Prostate gland (tissue), 2 donors: ENCODE results near the gene DISP2. TPM values are rescaled to one million over a fixed set of nuclear protein-coding genes. Genes with fewer than 3 reads are reported as not detected.

Experiments used
- DNase-seq: peaks from one replicate; pipeline ENCODE4 v3.0.0-alpha.2; 2019; ENCODE audit warnings: low spot score
- H3K27ac ChIP-seq, 2 donors: fragments of 200-600 bp; sonication (generic); 2 replicates each; pipeline ENCODE4 v1.5.1; 2017 to 2019
- H3K27me3 ChIP-seq: fragments of 200-600 bp; sonication (generic); replicated peaks from 2 replicates; pipeline ENCODE4 v1.5.1; 2019; ENCODE audit not compliant: insufficient read depth
- H3K36me3 ChIP-seq, 2 donors: fragments of 200-600 bp; sonication (generic); 1 replicate in 1 of 2; 2 replicates in 1 of 2; pipeline versions ENCODE4 v1.5.1 to v1.8.1; 2017 to 2019
- H3K4me1 ChIP-seq: fragments of 200-600 bp; sonication (generic); replicated peaks from 2 replicates; pipeline ENCODE4 v1.5.1; 2019
- H3K4me3 ChIP-seq, 2 donors: fragments of 200-600 bp; sonication (generic); 2 replicates each; pipeline ENCODE4 v1.5.1; 2017 to 2019
- H3K9me3 ChIP-seq: fragments of 200-600 bp; sonication (generic); 2 replicates; pipeline ENCODE4 v1.5.1; 2017
- POLR2A ChIP-seq: fragments of 450-650 bp; IDR thresholded peaks from one replicate; pipeline ENCODE4 v1.6.1; 2016; ENCODE audit warnings: antibody characterized with exemption, mild to moderate bottlenecking
- POLR2AphosphoS5 ChIP-seq: sonication (generic); formaldehyde crosslinking; IDR thresholded peaks from one replicate; pipeline ENCODE4 v1.6.1; 2017; ENCODE audit warnings: antibody characterized with exemption
- WGBS: methylation state at CpG from one replicate; pipeline ENCODE4 v1.1.5; 2018; 5-methylcytosine and 5-hydroxymethylcytosine counted together
- intact Hi-C: fragments of 100-400 bp; cut with DNase I; formaldehyde crosslinking; loops from one replicate; pipeline ENCODE4 v1.14.2; 2022
- total RNA-seq, 2 donors: library from RNA; depleted of rRNA; stranded (reverse); fragments of >200 nt; gene quantifications; one replicate each; pipeline ENCODE4 v1.1.0, GENCODE V29; 2016
- TF ChIP-seq, protein P1 (sequence below), 4 experiments: fragments of 200-600 bp in 2 of 4; fragments of 450-650 bp in 2 of 4; sonication (generic) in 2 of 4; IDR thresholded peaks; 1 replicate in 3 of 4; 2 replicates in 1 of 4; pipeline ENCODE4 v1.5.1; 2016 to 2019; ENCODE audit warnings: antibody characterized with exemption in 4 of 4, mild to moderate bottlenecking in 2 of 4, moderate library complexity in 2 of 4

Gene DISP2
- total RNA-seq, 2 donors from 2014 or later = 0.27 to 1.6 TPM

DNA sequence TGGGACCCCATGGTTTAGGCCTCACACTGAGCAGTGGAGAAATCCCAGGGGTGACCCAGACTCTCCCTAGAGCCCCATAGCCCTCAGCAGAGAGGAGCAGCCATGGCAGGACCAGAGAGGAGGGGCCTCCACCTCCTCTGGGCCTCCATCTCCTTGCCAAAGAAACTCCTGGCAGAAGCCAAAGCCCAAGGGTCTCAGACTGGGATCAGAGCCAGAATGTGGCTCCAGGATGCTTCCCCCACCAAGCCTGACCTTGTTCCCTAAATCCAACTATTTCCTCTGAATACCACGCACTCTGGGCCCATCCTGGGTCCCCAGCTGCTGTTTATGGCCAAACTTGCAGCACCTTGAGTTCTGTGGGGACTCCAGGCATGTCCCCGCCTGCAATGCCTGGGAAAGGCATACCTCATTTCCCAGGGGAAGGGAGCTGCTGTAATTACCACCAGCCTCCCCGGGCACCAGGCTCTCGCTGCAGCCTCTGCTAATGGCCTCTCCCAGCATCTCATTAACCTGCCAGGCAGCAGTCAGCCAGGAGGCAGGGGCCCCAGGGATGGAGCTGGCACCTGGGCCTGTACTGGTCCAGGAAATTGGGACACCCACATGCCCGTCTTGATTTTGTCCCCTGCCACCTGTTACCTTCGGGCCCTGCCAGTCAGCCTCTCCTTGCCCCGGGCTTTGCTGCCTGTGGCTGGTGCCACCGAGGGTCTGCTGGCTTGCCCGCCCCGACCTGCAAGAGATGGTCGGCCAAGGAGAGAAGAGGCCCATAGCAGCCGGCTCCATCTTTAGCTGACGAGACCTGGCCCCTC is 21.9 kb upstream of the DISP2 start:
- DNase-seq = no peak
- Histone ChIP-seq H3K9me3 (no peaks in the 10 kb centered on the region), H3K4me3 (no peak overlapping the region), H3K27ac (no peak overlapping the region), H3K27me3 (no peaks in the 10 kb centered on the region), H3K4me1 (peaks cover 18% of the 10 kb centered on the region), H3K36me3 (no peaks in the 10 kb centered on the region)
- 71% methylated on average over 13 of the region's 13 CpGs for WGBS
- intact Hi-C loops = loop anchor here (5.0 kb wide), 1 partner anchor 59 kb away; no protein-coding TSS in a partner anchor
- TF ChIP-seq POLR2A = no peak
- TF ChIP-seq, protein P1, sequence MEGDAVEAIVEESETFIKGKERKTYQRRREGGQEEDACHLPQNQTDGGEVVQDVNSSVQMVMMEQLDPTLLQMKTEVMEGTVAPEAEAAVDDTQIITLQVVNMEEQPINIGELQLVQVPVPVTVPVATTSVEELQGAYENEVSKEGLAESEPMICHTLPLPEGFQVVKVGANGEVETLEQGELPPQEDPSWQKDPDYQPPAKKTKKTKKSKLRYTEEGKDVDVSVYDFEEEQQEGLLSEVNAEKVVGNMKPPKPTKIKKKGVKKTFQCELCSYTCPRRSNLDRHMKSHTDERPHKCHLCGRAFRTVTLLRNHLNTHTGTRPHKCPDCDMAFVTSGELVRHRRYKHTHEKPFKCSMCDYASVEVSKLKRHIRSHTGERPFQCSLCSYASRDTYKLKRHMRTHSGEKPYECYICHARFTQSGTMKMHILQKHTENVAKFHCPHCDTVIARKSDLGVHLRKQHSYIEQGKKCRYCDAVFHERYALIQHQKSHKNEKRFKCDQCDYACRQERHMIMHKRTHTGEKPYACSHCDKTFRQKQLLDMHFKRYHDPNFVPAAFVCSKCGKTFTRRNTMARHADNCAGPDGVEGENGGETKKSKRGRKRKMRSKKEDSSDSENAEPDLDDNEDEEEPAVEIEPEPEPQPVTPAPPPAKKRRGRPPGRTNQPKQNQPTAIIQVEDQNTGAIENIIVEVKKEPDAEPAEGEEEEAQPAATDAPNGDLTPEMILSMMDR (IDR thresholded peaks at IDR 0.05) = no peak
- TF ChIP-seq POLR2AphosphoS5 = no peak

DNA sequence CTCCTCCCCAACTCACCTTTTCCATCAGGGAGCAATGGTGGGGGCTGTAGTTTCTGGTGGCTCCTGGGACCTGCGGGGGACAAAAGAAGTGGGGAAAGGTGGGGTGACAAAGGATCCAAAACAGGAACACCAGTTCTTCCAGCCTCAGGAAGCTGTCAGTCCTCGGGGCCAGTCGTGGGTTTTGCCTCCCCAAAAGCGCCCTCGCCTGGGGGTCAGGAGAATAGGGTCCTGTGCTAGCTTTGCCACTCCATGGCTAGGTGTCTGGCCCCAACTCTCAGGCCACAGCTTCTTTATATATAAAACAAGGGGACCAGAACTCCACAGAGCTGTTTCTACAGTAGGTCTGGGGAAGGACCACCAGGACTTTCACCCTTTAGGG is 21.3 kb upstream of the DISP2 start:
- intact Hi-C loops = loop anchor here (5.0 kb wide), 1 partner anchor 59 kb away; no protein-coding TSS in a partner anchor
- TF ChIP-seq POLR2AphosphoS5 (no peak), POLR2A (no peak)
- TF ChIP-seq, protein P1 (IDR thresholded peaks at IDR 0.05) = no peak
- Histone ChIP-seq H3K9me3 (no peaks in the 10 kb centered on the region), H3K36me3 (no peaks in the 10 kb centered on the region), H3K27me3 (no peaks in the 10 kb centered on the region), H3K27ac (no peak overlapping the region), H3K4me1 (peaks cover 20% of the 10 kb centered on the region), H3K4me3 (no peak overlapping the region)
- DNase-seq = no peak
- 76% methylated on average over 5 of the region's 5 CpGs for WGBS

DNA sequence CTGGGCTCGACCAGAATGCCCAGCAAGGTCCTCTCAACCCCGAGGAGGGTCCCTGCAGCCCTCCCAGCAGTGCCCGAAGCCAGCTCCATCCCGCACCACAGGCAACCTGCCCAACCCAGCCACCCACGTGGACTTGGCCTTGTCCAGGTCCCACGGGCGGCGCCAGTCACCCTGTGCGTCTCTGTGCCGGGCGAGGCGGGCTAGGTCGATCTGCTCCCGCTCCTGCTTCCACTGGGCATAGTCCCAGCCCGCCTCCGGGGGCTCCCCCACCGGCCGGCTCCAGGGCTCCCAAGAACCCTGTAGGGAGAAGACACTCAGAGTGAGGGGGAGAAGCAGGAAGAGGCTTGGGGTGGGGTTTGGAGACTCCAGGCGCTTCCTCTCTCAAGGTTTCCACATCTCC is 20.4 kb upstream of the DISP2 start:
- TF ChIP-seq, protein P1 (IDR thresholded peaks at IDR 0.05) = no peak
- no peak for TF ChIP-seq POLR2A
- TF ChIP-seq POLR2AphosphoS5 = no peak
- H3K27ac ChIP-seq = no peak overlapping the region
- H3K4me1 ChIP-seq = peaks cover 20% of the 10 kb centered on the region
- no peaks in the 10 kb centered on the region for H3K9me3 ChIP-seq
- no peak overlapping the region for H3K4me3 ChIP-seq
- no peak for DNase-seq
- H3K27me3 ChIP-seq = no peaks in the 10 kb centered on the region
- intact Hi-C loops = loop anchor here (5.0 kb wide), 1 partner anchor 60 kb away; no protein-coding TSS in a partner anchor
- WGBS = 48% methylated on average over 14 of the region's 19 CpGs
- no peaks in the 10 kb centered on the region for H3K36me3 ChIP-seq

- TF ChIP-seq POLR2AphosphoS5 = no peak
- TF ChIP-seq, protein P1 (IDR thresholded peaks at IDR 0.05) = peak in 3 of 4 experiments; percentile 45 to 60 (median 56)
- Histone ChIP-seq H3K27me3 (no peaks in the 10 kb centered on the region), H3K9me3 (no peaks in the 10 kb centered on the region), H3K4me1 (peaks cover 20% of the 10 kb centered on the region), H3K27ac (peak overlapping the region in 1 of 2 donors; percentile 24), H3K36me3 (no peaks in the 10 kb centered on the region), H3K4me3 (no peak overlapping the region)
- 48% methylated on average over 11 of the region's 11 CpGs for WGBS
- no peak for DNase-seq
- intact Hi-C loops = loop anchor here (5.0 kb wide), 1 partner anchor 61 kb away; no protein-coding TSS in a partner anchor
Observed at GRCh38 chr15:40338041-40338657, 19.9 kb upstream of the DISP2 start.
